K562 (cell line): ENCODE results near the gene RAD17.

Experiments used
- CBX8 ChIP-seq: fragments of 200-600 bp; sonication (generic); IDR thresholded peaks from 2 replicates; pipeline ENCODE4 v1.6.1; 2012; ENCODE audit warnings: borderline replicate concordance, mixed run types, low read depth, mild to moderate bottlenecking, moderate library complexity, mixed read lengths, low read length, control low read depth, inconsistent platforms; ENCODE audit not compliant: poor library complexity, severe bottlenecking; ENCODE audit errors: extremely low read depth
- CHD4 ChIP-seq: fragments of 200-600 bp; sonication (generic); IDR thresholded peaks from 3 replicates; pipeline ENCODE4 v1.6.1; 2012; ENCODE audit warnings: low read depth, mild to moderate bottlenecking, mixed read lengths, low read length, inconsistent platforms; ENCODE audit not compliant: insufficient read depth, insufficient replicate concordance, poor library complexity, severe bottlenecking
- FOXK2 ChIP-seq, 2 experiments: fragments of 450-650 bp; IDR thresholded peaks in 1 of 2; conservative IDR thresholded peaks in 1 of 2; 2 replicates each; pipeline ENCODE4 v1.6.1; 2016; ENCODE audit warnings: low read depth in 2 of 2, mild to moderate bottlenecking in 1 of 2
- FOXM1 ChIP-seq, 2 experiments: fragments of 450-650 bp in 1 of 2; sonication (generic) in 1 of 2; formaldehyde crosslinking in 1 of 2; IDR thresholded peaks; 2 replicates each; pipeline versions ENCODE4 v1.6.1 to v1.9.0; 2017 to 2022; ENCODE audit warnings: low read depth in 2 of 2, mild to moderate bottlenecking in 2 of 2, missing genetic modification reagents in 1 of 2, moderate library complexity in 1 of 2
- GTF2E2 ChIP-seq: fragments of 200-800 bp; sonication (Bioruptor generic); IDR thresholded peaks from 2 replicates; pipeline ENCODE4 v1.6.1; 2016; ENCODE audit warnings: missing genetic modification characterization, missing compliant biosample characterization
- HBP1 ChIP-seq: fragments of 450-650 bp; formaldehyde crosslinking; IDR thresholded peaks from 2 replicates; pipeline ENCODE4 v1.4.0; 2022; ENCODE audit warnings: missing genetic modification characterization
- KAT2B ChIP-seq: IDR thresholded peaks from one replicate; pipeline ENCODE4 v1.6.1; 2012; ENCODE audit warnings: low read depth, mild to moderate bottlenecking, control low read depth, inconsistent platforms, low read length, moderate library complexity
- KDM1A ChIP-seq, 2 experiments: fragments of 450-650 bp; IDR thresholded peaks; 2 replicates each; pipeline ENCODE4 v1.6.1; 2016; ENCODE audit warnings: mild to moderate bottlenecking in 2 of 2
- MYC ChIP-seq, 2 experiments: fragments of 250-450 bp in 1 of 2; sonication (Bioruptor Pico) in 1 of 2; IDR thresholded peaks; 2 replicates each; pipeline versions ENCODE4 v1.5.1 to v1.6.1; 2012 to 2021; ENCODE audit warnings: low read depth in 2 of 2, borderline replicate concordance in 1 of 2, improper control_type of control experiment in 1 of 2, low read length in 1 of 2, mild to moderate bottlenecking in 1 of 2, moderate library complexity in 1 of 2
- NCOA2 ChIP-seq, 2 experiments: fragments of 450-650 bp; IDR thresholded peaks; 2 replicates each; pipeline ENCODE4 v1.6.1; 2018; ENCODE audit warnings: mild to moderate bottlenecking in 2 of 2, moderate library complexity in 1 of 2; ENCODE audit not compliant: partially characterized antibody in 2 of 2
- NKRF ChIP-seq: fragments of 450-650 bp; IDR thresholded peaks from 2 replicates; pipeline ENCODE4 v1.6.1; 2016; ENCODE audit warnings: borderline replicate concordance
- SMAD1 ChIP-seq: fragments of 150-350 bp; IDR thresholded peaks from 2 replicates; pipeline ENCODE4 v1.6.1; 2014; ENCODE audit warnings: low read length, low read depth; ENCODE audit not compliant: partially characterized antibody
- ZNF639 ChIP-seq, 2 experiments: fragments of 200-800 bp in 1 of 2; sonication (Bioruptor generic) in 1 of 2; sonication (generic) in 1 of 2; formaldehyde crosslinking in 1 of 2; IDR thresholded peaks in 1 of 2; conservative IDR thresholded peaks in 1 of 2; 2 replicates each; pipeline versions ENCODE4 v1.5.0 to v1.6.1; 2016 to 2020; ENCODE audit warnings: missing compliant biosample characterization in 1 of 2, missing genetic modification characterization in 1 of 2, missing genetic modification reagents in 1 of 2
- TF ChIP-seq, protein P1 (sequence below): fragments of 250-450 bp; sonication (Bioruptor Pico); IDR thresholded peaks from 2 replicates; pipeline ENCODE4 v1.8.0; 2022; ENCODE audit warnings: moderate library complexity, mild to moderate bottlenecking, inconsistent platforms

- no peak for TF ChIP-seq GTF2E2 (tag)
- no peak for TF ChIP-seq HBP1 (CRISPR knock-in tag)
- no peak for TF ChIP-seq CBX8
- TF ChIP-seq NKRF: no peak
- TF ChIP-seq, protein P1, sequence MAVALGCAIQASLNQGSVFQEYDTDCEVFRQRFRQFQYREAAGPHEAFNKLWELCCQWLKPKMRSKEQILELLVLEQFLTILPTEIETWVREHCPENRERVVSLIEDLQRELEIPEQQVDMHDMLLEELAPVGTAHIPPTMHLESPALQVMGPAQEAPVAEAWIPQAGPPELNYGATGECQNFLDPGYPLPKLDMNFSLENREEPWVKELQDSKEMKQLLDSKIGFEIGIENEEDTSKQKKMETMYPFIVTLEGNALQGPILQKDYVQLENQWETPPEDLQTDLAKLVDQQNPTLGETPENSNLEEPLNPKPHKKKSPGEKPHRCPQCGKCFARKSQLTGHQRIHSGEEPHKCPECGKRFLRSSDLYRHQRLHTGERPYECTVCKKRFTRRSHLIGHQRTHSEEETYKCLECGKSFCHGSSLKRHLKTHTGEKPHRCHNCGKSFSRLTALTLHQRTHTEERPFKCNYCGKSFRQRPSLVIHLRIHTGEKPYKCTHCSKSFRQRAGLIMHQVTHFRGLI: no peak
- no peak for TF ChIP-seq KAT2B
- no peak for TF ChIP-seq NCOA2 (IDR thresholded peaks at IDR 0.05; ENCODE audit: partially characterized antibody in 2 of 2)
- no peak for TF ChIP-seq CHD4
- no peak for TF ChIP-seq FOXM1 (IDR thresholded peaks at IDR 0.05; ENCODE audit: low read depth)
- TF ChIP-seq FOXM1 (CRISPR knock-in tag; IDR thresholded peaks at IDR 0.05; ENCODE audit: low read depth): no peak
- TF ChIP-seq ZNF639 (CRISPR knock-in tag; conservative IDR thresholded peaks at IDR 0.05 in 1 of 2, IDR thresholded peaks at IDR 0.05 in 1 of 2): no peak
- no peak for TF ChIP-seq FOXK2 (conservative IDR thresholded peaks at IDR 0.05 in 1 of 2, IDR thresholded peaks at IDR 0.05 in 1 of 2; ENCODE audit: low read depth in 2 of 2)
- no peak for TF ChIP-seq KDM1A (IDR thresholded peaks at IDR 0.05)
- TF ChIP-seq MYC (IDR thresholded peaks at IDR 0.05; ENCODE audit: low read depth, low read length): no peak
- no peak for TF ChIP-seq MYC (CRISPR knock-in tag; IDR thresholded peaks at IDR 0.05; ENCODE audit: borderline replicate concordance, low read depth)
- no peak for TF ChIP-seq SMAD1
Observed at GRCh38 chr5:69331528-69332445, 37.8 kb upstream of the RAD17 start.
